Stimulated activated CD4-positive, alpha-beta T cell treated with anti-CD3 and anti-CD28 coated beads, Interleukin-2, amount 100 ng/mL, for 48 hours (primary cell): Measurements from ENCODE around the gene CRIP2.

Experiments used
- DNase-seq, 2 donors: peaks; one replicate each; pipeline ENCODE4 v3.0.0-alpha.2; 2020

Gene CRIP2

DNA sequence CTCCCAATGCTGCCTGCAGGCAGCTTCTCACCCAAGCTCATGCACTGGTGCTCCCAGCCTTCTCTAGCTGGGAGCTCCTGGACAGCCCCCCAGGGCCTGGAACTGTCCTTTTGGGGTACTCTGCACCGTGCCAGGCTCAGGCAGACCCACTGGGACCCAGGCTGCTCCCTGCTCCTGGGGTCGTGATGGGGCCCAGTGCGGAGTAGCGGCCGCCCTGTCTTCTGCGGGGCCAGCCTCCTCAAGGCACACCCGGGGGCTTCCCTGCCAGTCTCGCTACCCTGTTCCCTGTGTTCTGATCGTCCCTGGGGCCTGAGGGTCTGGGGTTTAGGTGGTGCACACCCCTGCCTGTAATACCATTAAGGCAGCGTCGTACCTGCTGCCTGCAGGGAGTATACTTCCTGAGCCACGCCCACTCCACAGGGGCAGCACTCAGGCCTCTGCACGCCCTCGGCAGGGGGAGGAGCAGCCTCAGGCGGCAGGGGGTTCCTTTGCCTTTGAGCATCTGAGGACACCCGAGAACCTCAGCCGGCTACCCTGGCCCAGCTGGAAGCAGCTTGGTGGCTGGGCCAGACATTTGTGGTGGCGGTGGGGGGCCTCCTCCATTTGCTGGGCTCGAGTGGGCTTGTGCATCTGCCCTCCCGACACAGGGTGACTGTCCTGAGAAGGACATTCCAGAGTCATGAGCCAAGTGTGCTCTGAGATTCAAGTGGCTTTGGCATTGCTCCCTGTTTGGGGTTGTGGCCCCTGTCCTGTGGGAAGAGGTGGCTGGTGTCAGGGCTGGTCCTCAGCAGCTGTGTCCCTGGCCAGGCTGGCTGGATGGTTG lies 9.2 kb upstream of the CRIP2 start:
- DNase-seq: no peak

- no peak for DNase-seq
Measured at GRCh38 chr14:105466531-105467248, 7.9 kb upstream of the CRIP2 start.

- no peak for DNase-seq
Measured at GRCh38 chr14:105467249-105467941, 7.2 kb upstream of the CRIP2 start.

GRCh38 chr14:105467942-105468471 lies 6.6 kb upstream of the CRIP2 start:
- DNase-seq: no peak

DNA sequence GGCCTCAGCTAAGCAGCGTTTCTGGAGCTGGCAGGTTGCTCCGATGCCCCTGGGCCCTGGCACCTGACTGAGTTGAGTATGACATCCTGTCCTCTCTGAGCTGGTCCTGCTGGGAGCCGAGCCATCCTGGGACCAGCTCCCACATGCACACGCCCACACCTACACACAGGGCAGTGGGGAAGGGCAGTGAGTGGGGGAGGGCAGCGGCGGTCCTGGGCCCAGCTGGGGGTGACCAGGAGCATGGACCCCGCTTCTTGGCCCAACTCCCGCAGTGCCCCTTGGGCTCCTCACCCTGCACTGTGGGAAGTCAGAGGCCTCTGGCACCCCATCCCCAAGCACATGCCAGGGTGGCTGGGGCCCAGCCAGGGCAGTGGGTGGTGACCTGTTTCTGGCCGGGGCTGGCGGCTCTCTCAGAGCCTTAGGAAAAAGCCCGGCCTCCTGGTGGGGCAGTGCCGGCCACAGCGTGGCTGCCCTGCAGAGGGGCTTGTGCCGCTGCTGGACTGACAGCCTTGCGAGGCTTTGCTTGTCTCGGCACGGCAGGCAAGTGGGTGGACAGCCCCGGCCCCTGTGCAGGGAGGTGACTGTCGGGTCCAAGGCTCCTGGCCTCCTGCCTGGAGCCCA lies 5.9 kb upstream of the CRIP2 start:
- DNase-seq: no peak

GRCh38 chr14:105469456-105470349 lies 4.9 kb upstream of the CRIP2 start:
- no peak for DNase-seq

- no peak for DNase-seq
Measured at GRCh38 chr14:105470350-105471296, 4.0 kb upstream of the CRIP2 start.

DNA sequence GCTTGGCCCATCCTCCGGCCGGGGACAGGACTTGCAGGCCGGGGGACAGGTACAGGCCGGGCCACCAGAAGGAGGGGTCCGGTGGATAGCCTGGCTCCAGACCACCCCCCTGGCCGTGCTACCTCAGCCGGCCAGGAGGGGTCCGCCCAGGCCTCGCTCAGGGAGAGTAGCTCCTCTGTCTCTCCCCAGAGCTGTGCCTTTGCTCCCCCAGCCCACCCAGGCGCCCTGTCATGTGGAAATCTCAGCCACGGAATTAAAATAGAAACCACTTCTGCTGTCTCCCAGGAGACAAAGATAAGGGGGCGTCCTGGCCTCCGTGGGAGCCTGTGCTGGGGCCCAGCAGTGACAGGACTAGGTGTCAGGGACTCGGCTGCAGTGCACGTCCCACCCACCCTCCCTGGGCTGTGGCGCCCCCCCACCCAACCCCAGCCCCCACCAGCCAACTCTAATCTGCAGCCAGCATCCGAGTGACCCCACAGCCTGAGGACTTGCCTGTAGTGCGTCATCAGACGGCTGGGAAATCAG lies 3.3 kb upstream of the CRIP2 start:
- DNase-seq: no peak

DNA sequence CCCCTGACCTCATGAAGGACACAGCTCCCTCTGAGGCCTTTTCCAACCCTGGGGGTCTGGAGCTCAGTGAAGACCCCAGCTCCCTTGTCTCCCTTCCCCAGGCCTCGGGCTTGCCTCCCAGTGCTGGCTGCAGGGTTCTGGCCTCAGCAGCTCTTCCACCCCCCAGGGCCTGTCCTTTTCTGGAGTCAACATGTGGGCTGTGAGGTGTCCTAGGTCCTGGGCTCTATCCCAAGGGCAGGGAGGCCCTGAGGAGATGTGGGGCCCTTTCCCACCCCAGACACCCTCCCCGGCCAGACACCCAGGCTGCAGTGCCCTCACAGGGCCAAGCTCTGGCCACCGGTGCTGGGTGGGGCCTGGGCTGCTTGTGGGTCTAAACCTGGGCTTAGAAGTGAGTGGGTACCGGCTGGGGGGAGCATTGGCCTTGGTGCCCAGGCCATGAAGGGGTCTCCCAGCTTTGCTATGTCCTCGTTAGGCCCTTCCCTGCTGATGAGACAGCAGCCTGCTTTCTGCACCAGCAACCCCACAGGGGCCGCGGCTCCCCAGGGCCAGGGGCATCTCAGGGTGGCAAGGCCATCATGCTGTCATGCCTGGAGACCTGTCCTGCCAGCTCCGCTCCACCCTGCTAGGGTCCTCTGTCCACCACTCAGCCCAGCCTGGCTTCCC lies 2.7 kb upstream of the CRIP2 start:
- no peak for DNase-seq

- DNase-seq: no peak
Measured at GRCh38 chr14:105472486-105472991, 2.1 kb upstream of the CRIP2 start.

GRCh38 chr14:105473033-105473676 lies 1.5 kb upstream of the CRIP2 start:
- no peak for DNase-seq

DNA sequence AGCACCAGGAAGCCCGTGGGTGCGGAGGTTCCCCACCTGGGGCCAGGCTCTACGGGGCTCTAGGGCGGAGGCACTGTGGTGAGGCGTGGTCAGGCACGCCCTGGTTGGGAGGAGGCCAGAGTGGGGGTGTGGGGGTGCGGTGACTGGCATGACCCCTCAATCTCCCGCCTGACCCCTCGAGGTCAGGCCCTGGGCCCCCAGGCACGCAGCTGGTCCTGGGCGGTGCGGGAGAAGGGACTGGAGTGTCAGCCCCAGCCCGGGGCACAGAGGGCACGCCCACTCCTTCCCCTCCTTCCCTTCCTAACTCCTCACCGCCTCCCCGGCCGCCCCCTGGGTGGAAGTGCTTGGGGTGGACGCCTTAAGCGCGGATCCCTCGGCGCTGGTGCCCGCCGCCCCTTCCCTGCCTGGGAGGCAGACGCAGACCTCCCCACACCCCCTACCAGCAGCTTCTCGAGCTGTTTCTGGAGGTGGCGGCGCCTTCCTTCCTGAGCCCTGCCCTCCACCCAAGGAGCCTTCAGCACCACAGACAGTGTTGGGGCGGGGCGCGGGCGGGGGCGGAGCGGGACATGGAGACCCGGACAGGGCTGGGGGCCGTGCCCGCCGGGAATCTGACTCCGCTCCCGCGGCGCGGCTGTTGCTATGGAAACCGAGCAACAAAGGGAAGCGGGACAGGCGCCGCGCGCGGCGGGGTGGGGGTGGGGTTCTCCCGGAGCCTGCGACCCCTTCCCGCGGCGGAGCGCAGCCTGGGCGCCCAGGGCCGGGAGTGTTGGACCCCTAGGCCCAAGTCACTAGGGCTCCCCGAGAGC lies 741 bp upstream of the CRIP2 start:
- DNase-seq: peak in 1 of 2 donors; percentile 61

DNA sequence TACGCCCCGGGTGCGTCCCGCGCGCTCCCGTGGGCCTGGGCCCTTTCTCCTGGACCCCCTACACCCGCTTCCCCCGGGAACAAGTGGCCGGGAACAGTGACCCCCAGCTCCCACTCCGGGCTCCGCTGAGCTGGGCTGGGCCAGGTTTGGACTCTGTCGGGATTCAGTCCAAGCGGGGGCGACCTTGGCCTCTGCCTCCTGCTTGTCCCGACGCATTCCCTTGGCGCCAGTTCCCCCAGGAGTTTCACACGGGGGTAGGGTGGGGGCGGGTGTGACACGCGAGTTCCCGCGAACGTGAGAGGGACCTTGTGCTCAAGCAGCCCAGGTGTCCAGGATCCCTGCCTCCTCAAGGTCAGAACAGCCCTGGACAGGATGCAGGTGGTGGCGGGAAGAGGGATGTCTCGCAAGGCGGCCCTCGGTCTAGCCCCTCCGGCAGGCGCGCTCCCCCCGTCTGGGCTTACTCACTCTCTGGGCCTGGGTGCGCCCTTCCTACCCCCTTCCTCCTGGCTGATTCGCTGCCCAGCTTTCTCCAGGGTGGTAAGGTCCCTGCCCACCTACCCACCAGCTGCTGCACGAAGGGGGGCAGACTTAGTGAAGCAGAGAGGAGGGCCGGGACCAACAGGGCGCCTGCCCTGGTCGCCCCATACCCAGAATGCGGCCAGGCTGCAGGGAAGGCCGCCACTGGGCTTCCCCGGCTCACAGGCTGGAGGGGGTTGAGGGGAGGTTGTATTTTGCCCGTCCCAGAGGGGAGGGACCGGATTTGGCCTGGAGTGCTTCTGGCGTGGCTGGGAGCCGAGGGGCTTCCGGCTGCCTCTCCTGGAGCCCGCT lies 862 bp downstream of the CRIP2 start:
- no peak for DNase-seq

GRCh38 chr14:105476097-105476830 lies 1.6 kb downstream of the CRIP2 start:
- DNase-seq: no peak

DNA sequence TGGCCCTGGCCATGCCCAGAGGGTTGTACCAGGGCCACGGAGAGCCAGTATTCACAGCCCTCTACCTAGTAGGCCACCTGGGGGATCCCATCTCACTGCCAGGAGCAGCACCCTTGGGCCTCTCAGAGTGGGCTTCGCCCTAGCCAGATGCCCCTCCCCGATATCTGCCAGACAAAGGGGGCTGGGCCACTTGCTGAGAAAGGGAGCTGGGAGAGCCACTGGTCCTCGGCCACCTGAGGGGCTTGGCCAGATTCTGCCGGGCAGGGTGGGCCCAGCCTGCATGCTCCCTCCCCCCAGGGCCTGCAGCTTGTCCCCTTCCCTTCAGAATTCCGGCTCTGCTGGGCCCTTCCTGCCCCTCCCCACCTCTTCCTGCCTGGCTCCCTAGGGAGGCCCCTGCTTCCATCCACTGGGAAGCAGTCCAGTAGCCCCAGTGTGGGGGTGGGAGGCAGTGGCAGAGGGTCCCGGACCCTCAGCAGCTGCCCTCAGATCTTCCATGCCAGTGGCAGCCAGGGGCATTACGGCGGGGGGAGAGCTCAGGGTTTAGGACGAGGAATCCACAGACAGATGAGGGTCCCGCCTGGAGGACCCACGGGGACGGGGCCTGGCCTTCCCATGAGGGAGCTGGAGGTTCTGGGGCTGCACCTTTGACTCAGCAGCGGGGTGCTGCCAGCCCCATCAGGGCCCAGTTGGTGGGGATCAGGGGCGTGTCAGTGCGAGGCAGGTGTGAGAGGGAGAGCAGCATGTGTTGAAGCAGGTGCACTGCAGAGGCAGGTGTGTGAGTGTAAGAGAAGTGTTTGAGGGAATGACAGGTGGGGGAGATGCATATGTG lies 2.4 kb downstream of the CRIP2 start:
- DNase-seq: no peak
